ENCODE data around the gene C2orf78.

GRCh38 chr2:73736378-73736777 is 47.6 kb upstream of the C2orf78 start:
- TF ChIP-seq CTCF (IDR thresholded peaks at IDR 0.05; ENCODE audit: borderline replicate concordance, extremely low read depth, low read length, poor library complexity, severe bottlenecking) (no peak), EZH2 (IDR thresholded peaks at IDR 0.05; ENCODE audit: borderline replicate concordance, low read depth, low read length, severe bottlenecking) (no peak)
